Measurements from ENCODE around the gene ICOS. TPM values are rescaled to one million over a fixed set of nuclear protein-coding genes. Genes with fewer than 3 reads are reported as not detected.

The ICOS gene
- total and polyA plus RNA-seq, 4 donors, result 0.02 to 0.17 (median 0.09) TPM; not detected in 1

DNA sequence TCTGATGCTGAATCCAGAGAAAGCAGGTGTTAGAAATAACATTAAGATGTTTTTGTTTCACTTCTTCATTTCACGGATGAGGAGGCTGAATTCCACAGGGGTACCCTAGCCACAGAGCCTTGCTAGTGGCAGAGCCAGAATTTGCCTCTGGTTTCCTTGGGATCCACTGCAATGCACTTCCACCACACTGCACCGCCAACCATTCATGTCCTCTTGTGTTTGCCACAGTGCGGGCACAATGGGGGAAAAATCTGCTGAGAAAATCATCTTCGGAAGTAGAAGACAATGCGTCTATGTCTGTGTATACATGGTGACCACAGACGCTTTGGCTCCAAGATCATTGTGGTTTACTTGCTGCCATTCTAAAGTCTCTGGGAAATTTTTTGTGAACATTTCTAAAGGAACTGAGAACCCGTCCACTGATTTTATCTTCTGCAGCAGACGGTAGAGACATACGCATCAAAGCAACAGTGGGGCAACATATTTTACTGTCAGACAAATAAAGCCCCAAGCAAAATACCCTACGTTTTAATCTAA lies 14.9 kb downstream of the ICOS start:
- no peaks in the 10 kb centered on the region for H3K4me1 ChIP-seq (ENCODE audit: control insufficient read depth in 4 of 4, insufficient read depth in 4 of 4, low read length in 3 of 4)
- no peaks in the 10 kb centered on the region for H3K9me3 ChIP-seq (ENCODE audit: control insufficient read depth in 4 of 4, low read length in 3 of 4)
- TF ChIP-seq YY1 (IDR thresholded peaks at IDR 0.05) (no peak), SP1 (IDR thresholded peaks at IDR 0.05) (no peak), HNF4G (IDR thresholded peaks at IDR 0.05) (no peak), JUND (IDR thresholded peaks at IDR 0.05) (no peak), CTCF (IDR thresholded peaks at IDR 0.05; ENCODE audit: low read depth, low read length, missing input control) (no peak), MAX (IDR thresholded peaks at IDR 0.05) (no peak), ATF3 (IDR thresholded peaks at IDR 0.05) (no peak), RXRA (IDR thresholded peaks at IDR 0.05) (no peak), GABPA (IDR thresholded peaks at IDR 0.05 in 1 of 2, conservative IDR thresholded peaks at IDR 0.05 in 1 of 2) (no peak)
- H3K27ac ChIP-seq (ENCODE audit: low read depth in 1 of 2, low read length in 2 of 2), result no peak overlapping the region
- no peak overlapping the region for H3K4me3 ChIP-seq (ENCODE audit: low read depth in 1 of 3, low read length in 3 of 3)
- no peaks in the 10 kb centered on the region for H3K36me3 ChIP-seq (ENCODE audit: control insufficient read depth in 4 of 4, insufficient read depth in 3 of 4, low read depth in 1 of 4, low read length in 3 of 4)
- WGBS, result 73% methylated on average over 10 of the region's 10 CpGs
- no peak overlapping the region for H3K9ac ChIP-seq (ENCODE audit: low read depth in 1 of 2, low read length in 2 of 2)
- no peaks in the 10 kb centered on the region for H3K27me3 ChIP-seq (ENCODE audit: control insufficient read depth in 4 of 4, insufficient read depth in 4 of 4, low read length in 3 of 4)
- DNase-seq (ENCODE audit: low spot score), result no peak

GRCh38 chr2:203959265-203959664 lies 22.7 kb downstream of the ICOS start:
- no peaks in the 10 kb centered on the region for H3K4me1 ChIP-seq (ENCODE audit: control insufficient read depth in 4 of 4, insufficient read depth in 4 of 4, low read length in 3 of 4)
- WGBS, result 80% methylated on average over 4 of the region's 4 CpGs
- DNase-seq (ENCODE audit: low spot score), result no peak
- no peaks in the 10 kb centered on the region for H3K9me3 ChIP-seq (ENCODE audit: control insufficient read depth in 4 of 4, low read length in 3 of 4)
- no peak overlapping the region for H3K9ac ChIP-seq (ENCODE audit: low read depth in 1 of 2, low read length in 2 of 2)
- no peaks in the 10 kb centered on the region for H3K27me3 ChIP-seq (ENCODE audit: control insufficient read depth in 4 of 4, insufficient read depth in 4 of 4, low read length in 3 of 4)
- H3K27ac ChIP-seq (ENCODE audit: low read depth in 1 of 2, low read length in 2 of 2), result no peak overlapping the region
- no peak overlapping the region for H3K4me3 ChIP-seq (ENCODE audit: low read depth in 1 of 3, low read length in 3 of 3)
- no peaks in the 10 kb centered on the region for H3K36me3 ChIP-seq (ENCODE audit: control insufficient read depth in 4 of 4, insufficient read depth in 3 of 4, low read depth in 1 of 4, low read length in 3 of 4)
- no peak for TF ChIP-seq FOXA2 (IDR thresholded peaks at IDR 0.05)
- no peak for TF ChIP-seq MAX (IDR thresholded peaks at IDR 0.05)
- TF ChIP-seq JUND (IDR thresholded peaks at IDR 0.05), result no peak
- no peak for TF ChIP-seq RXRA (IDR thresholded peaks at IDR 0.05)
- TF ChIP-seq EGR1 (IDR thresholded peaks at IDR 0.05; ENCODE audit: low read depth in 2 of 2), result no peak
- no peak for TF ChIP-seq SP1 (IDR thresholded peaks at IDR 0.05)
- TF ChIP-seq CTCF (IDR thresholded peaks at IDR 0.05; ENCODE audit: low read depth, low read length, missing input control), result no peak
- TF ChIP-seq, protein P1, sequence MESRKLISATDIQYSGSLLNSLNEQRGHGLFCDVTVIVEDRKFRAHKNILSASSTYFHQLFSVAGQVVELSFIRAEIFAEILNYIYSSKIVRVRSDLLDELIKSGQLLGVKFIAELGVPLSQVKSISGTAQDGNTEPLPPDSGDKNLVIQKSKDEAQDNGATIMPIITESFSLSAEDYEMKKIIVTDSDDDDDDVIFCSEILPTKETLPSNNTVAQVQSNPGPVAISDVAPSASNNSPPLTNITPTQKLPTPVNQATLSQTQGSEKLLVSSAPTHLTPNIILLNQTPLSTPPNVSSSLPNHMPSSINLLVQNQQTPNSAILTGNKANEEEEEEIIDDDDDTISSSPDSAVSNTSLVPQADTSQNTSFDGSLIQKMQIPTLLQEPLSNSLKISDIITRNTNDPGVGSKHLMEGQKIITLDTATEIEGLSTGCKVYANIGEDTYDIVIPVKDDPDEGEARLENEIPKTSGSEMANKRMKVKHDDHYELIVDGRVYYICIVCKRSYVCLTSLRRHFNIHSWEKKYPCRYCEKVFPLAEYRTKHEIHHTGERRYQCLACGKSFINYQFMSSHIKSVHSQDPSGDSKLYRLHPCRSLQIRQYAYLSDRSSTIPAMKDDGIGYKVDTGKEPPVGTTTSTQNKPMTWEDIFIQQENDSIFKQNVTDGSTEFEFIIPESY (IDR thresholded peaks at IDR 0.05), result no peak
- TF ChIP-seq HNF4A (conservative IDR thresholded peaks at IDR 0.05), result no peak
- no peak for TF ChIP-seq RAD21 (IDR thresholded peaks at IDR 0.05)
- no peak for TF ChIP-seq HNF4G (IDR thresholded peaks at IDR 0.05)
- TF ChIP-seq FOXA1 (IDR thresholded peaks at IDR 0.05), result no peak
- no peak for TF ChIP-seq ATF3 (IDR thresholded peaks at IDR 0.05)
- no peak for TF ChIP-seq TAF1 (conservative IDR thresholded peaks at IDR 0.05)
- TF ChIP-seq NR2F2 (IDR thresholded peaks at IDR 0.05), result no peak
- no peak for TF ChIP-seq GABPA (IDR thresholded peaks at IDR 0.05 in 1 of 2, conservative IDR thresholded peaks at IDR 0.05 in 1 of 2)
- TF ChIP-seq, protein P2, sequence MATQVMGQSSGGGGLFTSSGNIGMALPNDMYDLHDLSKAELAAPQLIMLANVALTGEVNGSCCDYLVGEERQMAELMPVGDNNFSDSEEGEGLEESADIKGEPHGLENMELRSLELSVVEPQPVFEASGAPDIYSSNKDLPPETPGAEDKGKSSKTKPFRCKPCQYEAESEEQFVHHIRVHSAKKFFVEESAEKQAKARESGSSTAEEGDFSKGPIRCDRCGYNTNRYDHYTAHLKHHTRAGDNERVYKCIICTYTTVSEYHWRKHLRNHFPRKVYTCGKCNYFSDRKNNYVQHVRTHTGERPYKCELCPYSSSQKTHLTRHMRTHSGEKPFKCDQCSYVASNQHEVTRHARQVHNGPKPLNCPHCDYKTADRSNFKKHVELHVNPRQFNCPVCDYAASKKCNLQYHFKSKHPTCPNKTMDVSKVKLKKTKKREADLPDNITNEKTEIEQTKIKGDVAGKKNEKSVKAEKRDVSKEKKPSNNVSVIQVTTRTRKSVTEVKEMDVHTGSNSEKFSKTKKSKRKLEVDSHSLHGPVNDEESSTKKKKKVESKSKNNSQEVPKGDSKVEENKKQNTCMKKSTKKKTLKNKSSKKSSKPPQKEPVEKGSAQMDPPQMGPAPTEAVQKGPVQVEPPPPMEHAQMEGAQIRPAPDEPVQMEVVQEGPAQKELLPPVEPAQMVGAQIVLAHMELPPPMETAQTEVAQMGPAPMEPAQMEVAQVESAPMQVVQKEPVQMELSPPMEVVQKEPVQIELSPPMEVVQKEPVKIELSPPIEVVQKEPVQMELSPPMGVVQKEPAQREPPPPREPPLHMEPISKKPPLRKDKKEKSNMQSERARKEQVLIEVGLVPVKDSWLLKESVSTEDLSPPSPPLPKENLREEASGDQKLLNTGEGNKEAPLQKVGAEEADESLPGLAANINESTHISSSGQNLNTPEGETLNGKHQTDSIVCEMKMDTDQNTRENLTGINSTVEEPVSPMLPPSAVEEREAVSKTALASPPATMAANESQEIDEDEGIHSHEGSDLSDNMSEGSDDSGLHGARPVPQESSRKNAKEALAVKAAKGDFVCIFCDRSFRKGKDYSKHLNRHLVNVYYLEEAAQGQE (IDR thresholded peaks at IDR 0.05), result no peak
- no peak for TF ChIP-seq YY1 (IDR thresholded peaks at IDR 0.05)

Measured in liver (tissue), 9 donors.